GM18873 (cell line): ENCODE results near the gene SKIC3.

Experiments
- ATAC-seq: cut with Tn5 transposase; IDR thresholded peaks from one replicate; pipeline ENCODE4 v1.9.1; 2021; ENCODE audit warnings: mild to moderate bottlenecking, moderate library complexity, moderate number of reproducible peaks; ENCODE audit not compliant: unreplicated experiment, low FRiP score

The SKIC3 gene

DNA sequence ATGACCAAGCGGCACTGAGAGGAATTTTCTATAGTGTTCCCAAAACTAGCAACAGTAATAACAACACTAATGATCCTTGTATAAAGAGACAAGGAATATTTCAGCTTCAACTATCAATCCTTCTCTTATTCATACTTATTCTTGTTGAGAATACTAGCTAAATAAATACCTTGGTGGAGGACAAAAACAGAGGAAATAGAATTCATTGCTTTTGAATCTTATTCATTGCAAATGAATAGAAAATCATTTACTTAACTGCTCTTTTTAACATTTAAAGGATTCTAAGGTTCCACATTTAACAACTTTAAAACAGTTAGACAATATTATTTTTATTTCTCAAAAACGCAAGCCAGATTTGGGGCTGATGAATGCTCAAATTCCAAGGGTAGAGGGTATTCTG, 22.4 kb downstream of the SKIC3 start:
- no peak for ATAC-seq

DNA sequence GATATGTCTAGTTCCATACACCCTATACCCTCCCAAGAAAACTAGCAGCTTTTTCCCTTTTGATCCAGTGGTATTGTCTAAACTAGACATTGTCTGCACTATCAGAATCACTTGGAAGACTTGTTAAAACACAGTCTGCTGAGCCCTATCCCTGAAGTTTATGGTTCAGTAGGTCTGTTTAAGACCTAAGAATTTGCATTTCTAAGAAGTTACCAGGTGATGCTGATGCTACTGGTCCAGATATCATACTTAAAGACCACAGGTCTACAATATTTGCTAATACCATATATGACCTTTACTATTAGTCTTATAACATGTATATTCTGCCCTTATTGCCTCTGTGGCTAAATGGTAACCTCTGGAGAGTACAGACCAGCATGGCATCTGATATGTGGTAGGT, 23.3 kb downstream of the SKIC3 start:
- ATAC-seq = no peak

DNA sequence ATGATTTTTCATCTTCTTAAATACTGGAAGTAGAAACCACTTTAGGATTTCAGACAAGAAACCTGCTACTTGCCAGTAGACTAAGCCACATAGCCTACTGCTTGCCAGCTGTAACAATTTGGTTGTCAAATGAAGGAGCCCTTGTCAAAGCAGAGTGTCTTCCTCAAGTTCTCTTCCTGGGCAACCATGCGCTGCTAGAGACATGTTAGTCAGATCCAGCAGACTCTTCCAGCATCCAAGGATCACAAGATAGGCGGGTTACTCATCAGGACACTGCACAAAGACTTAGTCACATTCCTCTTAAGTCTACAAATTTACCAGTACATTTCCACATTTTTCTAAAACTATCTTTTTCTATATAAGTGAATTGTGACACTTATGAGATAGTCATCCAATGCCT, 24.4 kb downstream of the SKIC3 start:
- ATAC-seq = no peak

DNA sequence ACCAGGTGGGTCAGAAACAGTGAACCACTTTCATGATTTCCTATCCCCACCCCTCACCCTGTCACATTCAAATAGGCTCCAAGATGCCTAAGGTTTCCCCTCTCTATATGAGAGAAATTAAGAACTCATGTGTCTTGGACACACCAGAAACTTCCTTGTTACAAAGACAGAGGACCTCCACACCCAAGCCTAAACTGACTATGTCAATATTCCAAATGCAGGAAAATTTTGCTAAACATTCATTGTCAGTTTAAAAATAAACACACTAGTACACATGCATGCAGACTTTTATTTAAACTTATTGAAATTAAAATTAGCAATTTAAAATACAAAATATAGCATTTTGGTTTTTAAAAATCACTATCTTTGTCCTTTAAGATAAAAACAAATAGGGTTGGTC, 26.2 kb downstream of the SKIC3 start:
- ATAC-seq = no peak

DNA sequence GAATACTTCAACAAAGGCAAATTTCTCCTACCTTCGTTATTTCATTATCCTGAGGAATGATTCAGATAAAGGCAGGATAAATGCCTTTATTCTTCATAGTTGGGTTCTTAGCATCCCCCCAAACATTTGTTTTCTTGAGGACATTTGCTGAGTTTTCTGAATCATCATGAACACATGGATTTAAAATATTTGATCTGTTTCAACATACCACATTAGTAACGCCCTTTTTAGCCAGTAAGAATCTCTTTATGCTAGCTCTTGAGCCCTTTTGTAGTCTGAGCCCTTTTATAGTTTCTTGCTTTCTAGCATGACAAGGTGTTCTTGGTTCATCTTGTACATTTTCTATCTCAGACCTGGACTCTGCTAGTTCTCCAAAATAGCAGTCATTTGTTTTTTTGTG, 27.9 kb downstream of the SKIC3 start:
- ATAC-seq = no peak

DNA sequence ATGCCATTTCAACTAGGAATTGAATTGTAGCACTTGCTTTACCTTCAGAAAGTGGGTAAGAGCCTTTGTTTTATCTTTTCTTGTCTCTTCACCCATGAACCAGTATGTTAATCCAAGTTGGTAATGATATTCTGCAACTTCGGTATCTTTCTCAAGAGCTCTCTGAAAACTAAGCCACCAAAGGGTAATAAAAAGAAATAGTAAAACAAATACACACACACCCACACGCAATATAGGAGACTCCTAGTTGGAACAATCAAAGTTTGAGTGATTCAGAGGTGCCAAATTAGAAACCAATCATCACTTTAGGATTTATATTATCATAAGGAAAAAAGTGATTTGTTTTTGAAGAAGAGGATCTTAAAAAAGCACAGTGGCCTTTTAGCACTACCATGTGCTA, 30.4 kb downstream of the SKIC3 start:
- no peak for ATAC-seq

DNA sequence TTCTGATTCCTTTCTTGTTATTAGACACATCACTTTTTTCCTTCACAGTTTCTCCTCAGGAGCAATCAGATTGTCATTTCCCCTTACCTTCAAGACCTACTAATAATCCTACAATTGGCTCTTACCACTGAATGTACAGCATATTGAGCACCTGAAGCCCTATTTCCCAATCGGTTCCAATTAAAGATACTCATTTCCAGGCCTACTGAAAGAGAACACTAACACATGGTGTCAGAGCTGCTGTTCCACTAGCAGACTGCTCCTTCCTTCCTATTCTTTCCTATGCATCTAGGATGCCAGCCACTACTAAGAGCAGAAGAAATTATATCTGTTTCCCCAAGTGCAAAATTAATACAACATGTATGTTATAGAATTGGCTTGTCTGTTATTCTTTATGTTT, 34.6 kb downstream of the SKIC3 start:
- no peak for ATAC-seq

DNA sequence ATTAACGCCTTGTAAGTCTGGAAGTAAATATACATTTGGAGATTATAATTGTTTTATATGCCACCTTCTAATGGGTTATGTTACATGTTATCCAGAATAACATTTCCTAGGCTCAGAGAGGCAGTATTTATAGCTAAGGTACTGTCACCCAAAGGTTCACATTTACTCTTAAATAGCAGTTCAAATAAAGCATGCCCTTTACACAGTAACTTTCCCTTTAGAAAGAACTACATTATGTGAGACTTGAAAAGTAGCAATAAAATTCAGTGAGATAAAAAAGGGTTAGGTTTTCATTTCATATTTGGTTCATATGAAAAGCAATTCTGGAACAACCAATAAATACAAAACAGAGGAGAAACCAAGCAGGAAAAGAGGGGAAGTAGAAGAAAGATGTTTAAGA, 35.1 kb downstream of the SKIC3 start:
- no peak for ATAC-seq

DNA sequence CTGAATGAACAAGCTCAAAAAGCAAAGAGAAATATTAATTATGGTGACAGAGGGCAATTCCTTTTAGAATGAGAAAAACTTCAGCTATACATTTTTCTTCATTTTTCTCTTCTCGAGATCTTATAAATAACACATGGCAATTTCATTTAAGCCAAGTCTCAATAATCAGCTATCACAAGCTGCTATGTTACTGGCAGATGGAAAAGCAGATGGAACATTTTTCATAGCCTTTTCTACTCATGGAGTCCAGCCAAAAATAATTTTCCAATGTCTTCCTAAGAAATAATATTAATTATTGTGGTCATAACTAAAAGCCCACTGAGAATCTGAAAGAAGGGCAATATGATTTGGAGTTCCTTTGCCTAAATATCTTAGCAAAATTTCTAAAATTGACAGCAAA, 35.6 kb downstream of the SKIC3 start:
- no peak for ATAC-seq

DNA sequence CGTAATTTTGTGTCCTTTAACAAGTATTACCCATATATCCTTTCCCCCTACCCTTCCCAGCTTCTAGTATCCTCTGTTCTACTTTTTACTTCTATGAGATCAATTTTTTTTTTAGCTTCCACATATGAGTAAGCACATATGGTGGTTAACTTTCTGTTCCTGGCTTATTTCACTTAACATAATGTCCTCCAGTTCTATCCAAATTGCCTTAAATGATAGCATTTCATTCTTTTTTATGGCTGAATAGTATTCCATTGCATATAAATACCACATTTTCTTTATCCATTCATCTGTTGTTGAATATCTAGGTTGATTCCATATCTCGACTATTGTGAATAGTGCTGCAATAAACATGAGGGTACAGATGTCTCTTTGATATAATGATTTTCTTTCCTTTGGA, 36.4 kb downstream of the SKIC3 start:
- ATAC-seq = no peak

DNA sequence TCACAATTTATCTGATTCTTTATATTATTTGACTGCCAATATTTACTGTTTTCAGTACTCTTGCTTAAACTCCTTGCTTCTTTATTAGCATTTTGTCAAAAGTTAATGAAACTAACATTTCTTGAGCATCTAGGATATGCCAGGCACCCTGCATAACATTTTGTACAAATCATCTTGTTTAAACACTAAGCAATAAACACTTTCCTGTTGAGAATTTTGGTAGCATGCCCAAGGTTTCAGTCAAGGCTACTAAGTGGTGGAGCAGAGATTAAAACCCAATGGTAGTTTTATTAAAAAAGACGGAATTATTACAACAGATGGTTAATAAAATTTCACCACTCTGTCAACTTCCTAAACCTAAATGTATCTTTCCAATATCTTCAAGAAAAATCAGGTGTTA, 43.2 kb downstream of the SKIC3 start:
- no peak for ATAC-seq

DNA sequence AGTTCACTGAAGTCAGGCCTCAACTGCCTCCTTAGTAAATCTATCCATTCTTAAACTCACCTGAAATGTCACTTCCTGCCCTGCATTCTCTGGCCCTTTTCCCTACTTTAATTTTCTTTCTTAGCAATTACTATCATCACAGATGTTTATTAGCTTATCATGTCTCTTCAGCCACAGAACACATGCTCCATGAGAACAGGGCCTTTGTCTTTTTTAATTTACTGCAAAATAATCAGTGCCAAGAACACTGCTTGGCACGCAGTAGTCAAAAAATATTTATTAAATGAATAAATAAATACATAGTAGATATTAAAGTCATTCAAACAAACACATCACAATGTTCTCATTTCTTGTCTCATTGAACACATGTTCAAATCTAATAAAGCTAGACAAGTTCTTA, 46.2 kb downstream of the SKIC3 start:
- ATAC-seq = no peak
